Activated B cell treated with CpG ODN at 0.5 μM for 24 hours (primary cell): ENCODE data around the gene SPTBN4. TPM values are rescaled to one million over a fixed set of nuclear protein-coding genes. Genes with fewer than 3 reads are reported as not detected.
"Not testable (repeated sequence)": the region's sequence is repeated elsewhere in the genome, so short reads cannot be mapped to it uniquely, and the experiment has no call there.

Source experiments
- ATAC-seq: fragments of 200-7000 bp; cut with Tn5 transposase; one replicate; pipeline ENCODE4 v1.10.0; 2021; ENCODE audit warnings: low read depth, mild to moderate bottlenecking, moderate library complexity
- CTCF ChIA-PET: fragments of 350-600 bp; sonication (Branson Sonifier 250); formaldehyde crosslinking; loops from one replicate; lab custom pipeline; 2021; ENCODE audit warnings: antibody characterized with exemption; lab: Charles Lee
- POLR2A ChIA-PET: fragments of 350-600 bp; sonication (Branson Sonifier 250); formaldehyde crosslinking; loops from one replicate; lab custom pipeline; 2021; ENCODE audit warnings: antibody characterized with exemption; lab: Charles Lee
- DNase-seq: peaks from one replicate; pipeline ENCODE4 v3.0.0; 2022
- H3K27ac Mint-ChIP-seq: one replicate; pipeline ENCODE4 v1.8.0; 2020; ENCODE audit warnings: mixed read lengths
- H3K27me3 Mint-ChIP-seq: one replicate; pipeline ENCODE4 v1.8.0; 2021; ENCODE audit warnings: mixed read lengths
- H3K36me3 Mint-ChIP-seq: one replicate; pipeline ENCODE4 v1.8.0; 2021; ENCODE audit warnings: low read depth, mixed read lengths
- H3K4me1 Mint-ChIP-seq: one replicate; pipeline ENCODE4 v1.8.0; 2021; ENCODE audit warnings: mixed read lengths
- H3K4me3 Mint-ChIP-seq: one replicate; pipeline ENCODE4 v1.8.0; 2020; ENCODE audit warnings: mild to moderate bottlenecking, mixed read lengths
- H3K9me3 Mint-ChIP-seq: one replicate; pipeline ENCODE4 v1.8.0; 2020; ENCODE audit warnings: mixed read lengths
- CTCF ChIP-seq: fragments of 200-600 bp; IDR thresholded peaks from one replicate; pipeline ENCODE4 v1.8.0; 2022; ENCODE audit warnings: antibody characterized with exemption, mild to moderate bottlenecking
- intact Hi-C: fragments of 100-400 bp; cut with micrococcal nuclease; formaldehyde crosslinking; loops from one replicate; pipeline ENCODE4 v1.15.1; 2024
- total RNA-seq: library from RNA; stranded (reverse); gene quantifications from 2 replicates; pipeline ENCODE4 v1.2.3, GENCODE V29; 2022

Gene SPTBN4
- total RNA-seq, 1 donor from 2014 or later, result 0.20 TPM

- H3K36me3 Mint-ChIP-seq, result no peaks in the 10 kb centered on the region
- POLR2A ChIA-PET, result no interaction called here
- H3K27ac Mint-ChIP-seq, result no peak overlapping the region
- no peaks in the 10 kb centered on the region for H3K9me3 Mint-ChIP-seq
- no peaks in the 10 kb centered on the region for H3K4me1 Mint-ChIP-seq
- TF ChIP-seq CTCF, result no peak
- peaks cover 38% of the 10 kb centered on the region for H3K27me3 Mint-ChIP-seq
- intact Hi-C loops, result no loop called here
- ATAC-seq (no peak), DNase-seq (no peak)
- H3K4me3 Mint-ChIP-seq, result no peak overlapping the region
- CTCF ChIA-PET, result no interaction called here
Observed at GRCh38 chr19:40560092-40560507, 93.3 kb downstream of the SPTBN4 start.

DNA sequence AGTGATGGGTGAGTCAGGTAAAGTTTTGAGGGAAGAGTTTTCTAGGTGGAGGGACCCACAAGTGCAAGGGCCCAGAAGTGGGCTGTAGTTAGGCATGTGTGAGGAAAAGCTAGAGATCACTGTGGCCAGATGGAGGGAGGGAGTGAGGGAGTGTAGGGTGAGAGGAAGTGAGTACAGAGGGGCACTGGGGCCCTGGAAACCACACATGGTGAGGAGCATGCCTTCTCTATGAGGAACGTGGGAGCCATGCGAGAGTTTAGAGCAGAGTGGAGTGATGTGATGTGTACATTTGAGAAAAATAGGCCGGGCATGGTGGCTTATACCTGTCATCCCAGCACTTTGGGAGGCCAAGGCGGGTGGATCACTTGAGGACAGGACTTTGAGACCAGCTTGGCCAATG, 95.1 kb downstream of the SPTBN4 start:
- H3K27me3 Mint-ChIP-seq, result peaks cover 43% of the 10 kb centered on the region

GRCh38 chr19:40564535-40564934, 97.7 kb downstream of the SPTBN4 start:
- CTCF ChIA-PET, H3K9me3 Mint-ChIP-seq, DNase-seq, H3K4me1 Mint-ChIP-seq, POLR2A ChIA-PET, H3K36me3 Mint-ChIP-seq, ATAC-seq, H3K27ac Mint-ChIP-seq, intact Hi-C loops, H3K4me3 Mint-ChIP-seq: not testable (repeated sequence)
- peaks cover 44% of the 10 kb centered on the region for H3K27me3 Mint-ChIP-seq

More for the DNA sequence above, 95.1 kb downstream of the SPTBN4 start:
- no peak for DNase-seq
- POLR2A ChIA-PET, result no interaction called here
- no peak for ATAC-seq
- intact Hi-C loops, result no loop called here
- Mint-ChIP-seq H3K27ac (no peak overlapping the region), H3K4me1 (no peaks in the 10 kb centered on the region), H3K9me3 (no peaks in the 10 kb centered on the region), H3K36me3 (no peaks in the 10 kb centered on the region), H3K4me3 (no peak overlapping the region)
- CTCF ChIA-PET, result interaction anchor here (0.9 kb wide), 1 partner anchor 19 kb away, joined by 3 read pairs; no protein-coding TSS in a partner anchor
- TF ChIP-seq CTCF, result no peak

- Mint-ChIP-seq H3K27ac (no peak overlapping the region), H3K4me1 (peaks cover 15% of the 10 kb centered on the region), H3K9me3 (no peaks in the 10 kb centered on the region), H3K4me3 (no peak overlapping the region), H3K36me3 (no peaks in the 10 kb centered on the region), H3K27me3 (peaks cover 40% of the 10 kb centered on the region)
- no peak for ATAC-seq
- TF ChIP-seq CTCF, result no peak
- ChIA-PET POLR2A (interaction anchor here (0.6 kb wide), 1 partner anchor 712 kb away, joined by 3 read pairs; no protein-coding TSS in a partner anchor), CTCF (no interaction called here)
- intact Hi-C loops, result no loop called here
- no peak for DNase-seq
Observed at GRCh38 chr19:40565355-40565754, 98.6 kb downstream of the SPTBN4 start.

GRCh38 chr19:40565910-40566495, 99.2 kb downstream of the SPTBN4 start:
- intact Hi-C loops, result no loop called here
- H3K4me3 Mint-ChIP-seq, result no peak overlapping the region
- CTCF ChIA-PET, result no interaction called here

More at GRCh38 chr19:40565910-40566495, 99.2 kb downstream of the SPTBN4 start:
- ATAC-seq (no peak), DNase-seq (no peak)
- no peaks in the 10 kb centered on the region for H3K36me3 Mint-ChIP-seq
- TF ChIP-seq CTCF, result no peak
- H3K4me1 Mint-ChIP-seq, result peaks cover 20% of the 10 kb centered on the region
- H3K9me3 Mint-ChIP-seq, result peaks cover 4% of the 10 kb centered on the region
- POLR2A ChIA-PET, result no interaction called here
- H3K27me3 Mint-ChIP-seq, result peaks cover 37% of the 10 kb centered on the region
- H3K27ac Mint-ChIP-seq, result no peak overlapping the region
